Measurements from ENCODE around the gene BMPER. TPM values are rescaled to one million over a fixed set of nuclear protein-coding genes. Genes with fewer than 3 reads are reported as not detected.
A peak's percentile ranks its signal among the peaks of the same experiment; 100 is the strongest.

Gene BMPER
- total RNA-seq, 2 donors from 2014 or later, result 3.6 to 6.2 TPM

DNA sequence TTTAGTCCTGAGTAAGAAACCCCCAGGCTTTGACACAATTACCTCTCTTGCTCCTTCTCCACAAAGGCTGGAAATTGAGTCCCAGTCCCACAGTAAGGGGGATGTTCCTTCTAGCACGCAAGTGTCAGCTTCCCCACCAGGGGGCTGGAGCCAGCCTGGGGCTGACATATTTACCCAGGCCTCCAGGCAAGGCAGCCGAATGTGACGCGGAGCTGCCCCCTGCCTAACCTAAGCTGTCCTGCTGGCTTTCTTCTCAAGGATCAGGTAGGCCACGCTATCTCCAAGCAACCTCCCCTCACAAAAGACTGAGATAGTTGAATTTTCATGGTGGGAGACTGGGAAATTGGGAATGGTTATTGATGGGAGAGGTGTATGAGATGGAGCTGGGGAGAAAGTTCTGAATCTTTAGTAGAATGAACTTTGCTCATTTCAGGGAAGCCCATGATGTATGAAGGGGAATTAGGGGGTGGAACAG lies 19.2 kb upstream of the BMPER start:
- intact Hi-C loops (cut with DNase I), result no loop called here
- DNase-seq (no peak), ATAC-seq (no peak)

GRCh38 chr7:33887266-33887975 lies 17.9 kb upstream of the BMPER start:
- ATAC-seq, result no peak
- intact Hi-C loops (cut with DNase I), result no loop called here
- no peak for DNase-seq

DNA sequence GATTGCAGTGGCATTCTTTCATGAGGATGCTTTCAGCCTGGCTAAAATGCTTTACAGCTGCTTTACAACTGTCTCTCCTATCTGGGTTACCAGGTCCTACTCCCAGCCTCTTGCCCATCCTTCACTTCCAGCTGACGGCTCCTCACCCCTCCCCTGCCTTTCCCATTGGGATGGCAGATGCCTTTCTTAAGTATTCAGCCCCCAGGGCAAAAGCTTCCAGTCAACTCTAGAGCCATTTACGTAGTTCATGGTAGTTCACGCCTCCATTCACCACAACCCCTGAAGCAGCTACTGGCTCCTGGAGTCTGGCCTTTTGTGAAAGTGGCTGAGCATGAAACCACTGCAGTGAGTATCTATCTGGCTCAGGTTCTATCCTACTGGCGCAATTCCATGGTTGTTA lies 17.2 kb upstream of the BMPER start:
- intact Hi-C loops (cut with DNase I), result no loop called here
- no peak for ATAC-seq

GRCh38 chr7:33892945-33893344 lies 12.4 kb upstream of the BMPER start:
- ATAC-seq (no peak), DNase-seq (peak; percentile 49)
- intact Hi-C loops (cut with DNase I), result loop anchor here (5.0 to 10.0 kb wide), 2 partner anchors 136 to 438 kb away; no protein-coding TSS in a partner anchor

More for the DNA sequence above, 17.2 kb upstream of the BMPER start:
- DNase-seq, result no peak

GRCh38 chr7:33893377-33893776 lies 12.0 kb upstream of the BMPER start:
- no peak for ATAC-seq
- DNase-seq, result no peak

DNA sequence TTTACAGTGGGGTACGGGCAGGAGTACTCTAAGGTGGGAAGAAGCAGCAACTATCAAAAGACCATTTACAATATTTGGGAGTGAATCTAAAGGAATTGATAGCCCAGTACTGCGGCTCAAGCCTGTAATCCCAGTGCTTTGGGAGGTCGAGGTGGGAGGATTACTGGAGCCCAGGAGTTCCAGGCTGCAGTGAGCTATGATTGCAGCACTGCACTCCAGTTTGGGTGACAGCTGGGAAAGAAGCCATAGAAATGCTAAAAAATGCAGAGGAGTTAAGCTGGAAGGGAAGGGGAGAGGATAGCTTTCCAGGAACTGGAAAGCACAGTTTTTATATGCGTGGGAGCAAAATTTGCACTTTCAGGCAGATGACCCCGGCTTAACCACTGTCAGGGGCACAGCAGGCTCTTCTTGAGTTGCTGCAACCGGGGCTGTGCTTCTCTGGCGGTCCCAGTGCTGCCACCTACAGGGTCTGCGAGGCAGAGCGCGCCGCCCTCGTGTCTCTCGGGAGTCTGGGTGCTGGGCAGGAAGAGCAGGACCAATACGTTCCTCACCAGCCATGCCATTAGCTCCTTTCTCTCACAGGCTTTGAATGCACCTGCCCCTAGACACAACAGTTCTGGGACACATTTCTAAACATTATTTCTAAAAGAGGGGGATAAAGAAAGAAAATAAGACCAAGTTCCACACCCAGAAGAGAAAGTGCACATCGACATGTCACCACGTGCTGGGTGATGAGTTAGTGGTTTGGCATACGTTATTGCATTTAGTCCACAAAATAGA lies 10.1 kb upstream of the BMPER start:
- intact Hi-C loops (cut with DNase I), result loop anchor here in 1 of 2 donors (10.0 kb wide), 1 partner anchor 440 kb away; no protein-coding TSS in a partner anchor

More at GRCh38 chr7:33893377-33893776, 12.0 kb upstream of the BMPER start:
- intact Hi-C loops (cut with DNase I), result loop anchor here (5.0 to 10.0 kb wide), 2 partner anchors 136 to 439 kb away; no protein-coding TSS in a partner anchor

DNA sequence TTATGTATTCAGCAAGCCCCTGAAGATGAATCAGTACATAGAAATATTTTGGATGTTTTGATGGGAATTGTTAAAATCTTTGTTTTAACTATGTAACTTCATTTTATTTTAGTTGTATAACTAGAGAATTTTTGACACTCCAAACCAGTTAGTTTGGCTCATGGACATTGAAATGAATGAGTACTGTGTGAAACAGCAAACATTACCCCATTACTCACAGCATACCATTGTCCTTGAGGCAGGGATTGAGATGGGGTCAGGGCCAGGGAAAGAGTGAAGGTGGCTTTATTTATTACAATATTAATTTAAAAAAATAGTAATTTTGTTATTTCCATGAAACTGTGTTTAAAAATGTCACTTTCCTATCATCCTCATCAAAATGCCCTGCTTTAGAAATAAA lies 4.8 kb upstream of the BMPER start:
- DNase-seq (no peak), ATAC-seq (no peak)
- intact Hi-C loops (cut with DNase I), result no loop called here

More for the DNA sequence above, 10.1 kb upstream of the BMPER start:
- ATAC-seq (peak; percentile 92 to 95), DNase-seq (peak; percentile 86)

GRCh38 chr7:33901199-33901598 lies 4.1 kb upstream of the BMPER start:
- DNase-seq, result no peak
- ATAC-seq, result no peak
- intact Hi-C loops (cut with DNase I), result no loop called here

DNA sequence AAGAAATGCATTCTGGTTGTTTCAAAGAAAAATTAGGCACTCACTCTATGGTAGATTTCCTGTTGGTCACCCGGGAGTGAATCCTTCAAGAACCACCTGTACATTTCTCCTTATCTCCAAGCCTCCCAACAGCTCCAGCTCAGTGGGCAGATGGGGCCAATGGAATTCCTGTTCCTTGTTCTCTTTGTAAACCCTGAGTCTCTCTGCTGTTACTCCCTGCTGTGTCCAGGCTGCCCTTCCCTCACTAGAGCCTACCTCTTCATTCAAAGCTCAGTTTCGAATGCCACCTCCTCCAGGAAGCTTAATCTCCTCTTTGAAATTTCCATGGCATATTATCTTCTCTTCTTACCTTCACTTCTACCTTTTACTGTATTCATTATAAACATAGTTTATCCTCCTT lies 3.5 kb upstream of the BMPER start:
- intact Hi-C loops (cut with DNase I), result no loop called here
- DNase-seq (no peak), ATAC-seq (no peak)

DNA sequence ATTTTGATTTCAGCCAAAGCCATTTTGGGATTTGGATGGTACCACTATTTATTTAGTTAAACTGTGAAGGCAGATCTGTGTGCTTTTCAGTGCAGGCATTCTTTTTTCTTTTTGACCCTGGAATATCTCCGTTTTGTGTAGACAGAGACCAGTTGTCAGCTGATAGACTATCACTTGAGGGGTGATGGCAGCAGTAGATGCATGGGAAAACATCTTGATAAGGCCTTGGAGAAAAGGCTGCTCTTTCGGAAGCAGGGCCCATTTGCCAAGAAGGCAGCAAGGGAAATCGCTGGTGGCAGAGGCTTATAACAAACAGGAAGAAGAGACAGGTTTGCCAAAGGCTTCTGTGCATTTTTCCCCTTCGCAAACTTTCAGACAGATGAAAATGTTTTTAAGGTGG lies 2.6 kb upstream of the BMPER start:
- intact Hi-C loops (cut with DNase I), result no loop called here
- DNase-seq (no peak), ATAC-seq (no peak)

GRCh38 chr7:33903791-33904680 lies 1.3 kb upstream of the BMPER start:
- ATAC-seq (peak; percentile 82 to 83), DNase-seq (peak; percentile 68)
- intact Hi-C loops (cut with DNase I), result no loop called here

DNA sequence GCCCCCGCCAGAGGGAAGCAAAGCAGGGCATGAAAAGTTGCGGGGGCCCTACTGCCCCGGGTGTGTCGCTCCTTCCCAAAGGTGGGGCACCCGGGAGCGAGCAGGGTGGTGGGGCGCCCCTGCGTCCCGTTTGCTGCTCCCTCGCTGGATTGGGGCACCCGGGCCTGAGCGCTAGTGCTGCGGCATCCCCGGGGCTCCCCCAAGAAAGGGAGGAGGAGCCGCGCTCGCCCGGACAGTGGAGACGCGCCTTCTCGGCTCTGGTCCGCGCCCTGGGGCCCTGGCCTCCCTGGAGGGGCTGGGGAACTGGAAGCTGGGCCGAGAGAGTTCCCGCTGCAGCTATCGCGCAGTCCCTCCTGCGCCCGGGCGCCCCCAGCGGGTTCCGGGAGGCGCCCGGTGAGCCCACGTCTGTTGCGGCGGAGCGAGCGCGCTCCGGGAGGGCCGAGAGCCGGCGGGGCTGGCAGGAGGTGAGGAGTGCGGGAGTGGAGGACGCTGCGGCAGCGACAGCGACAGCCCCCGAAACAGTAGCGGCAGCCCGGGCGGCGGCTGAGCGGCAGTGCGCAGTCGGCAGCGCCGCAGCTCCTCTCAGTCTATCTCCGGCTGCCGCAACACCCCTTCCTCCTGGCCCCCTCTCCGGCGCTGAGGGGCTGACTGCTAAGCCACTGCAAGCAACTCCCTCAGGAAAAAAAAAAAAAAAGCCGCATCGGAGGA lies 504 bp upstream of the BMPER start:
- intact Hi-C loops (cut with DNase I), result no loop called here
- ATAC-seq (peak; percentile 75 to 89), DNase-seq (peak; percentile 53)

- intact Hi-C loops (cut with DNase I), result no loop called here
- no peak for ATAC-seq
- no peak for DNase-seq
Observed at GRCh38 chr7:33906697-33907096, 1.4 kb downstream of the BMPER start.

DNA sequence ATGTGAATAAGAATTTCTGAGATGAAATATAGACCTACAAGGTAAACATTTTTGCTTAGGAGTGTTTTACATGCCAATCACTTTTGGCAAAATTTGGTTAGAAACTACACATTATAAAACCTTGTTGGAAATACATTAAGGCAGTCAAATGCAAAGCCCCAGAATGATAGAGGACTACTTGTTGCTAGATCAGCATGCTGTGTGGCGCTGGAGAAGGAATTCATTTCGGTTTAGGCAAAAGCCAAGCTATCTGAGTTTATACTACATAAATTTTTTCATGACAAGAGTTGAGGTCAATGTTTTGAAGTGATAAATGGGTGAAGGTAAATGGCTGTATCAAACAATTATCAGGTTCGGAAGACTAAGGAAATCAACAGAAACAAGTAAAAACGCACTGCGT lies 2.3 kb downstream of the BMPER start:
- intact Hi-C loops (cut with DNase I), result no loop called here
- ATAC-seq (no peak), DNase-seq (no peak)

GRCh38 chr7:33909318-33909717 lies 4.0 kb downstream of the BMPER start:
- DNase-seq, result no peak
- intact Hi-C loops (cut with DNase I), result no loop called here
- ATAC-seq, result no peak

GRCh38 chr7:33909755-33910154 lies 4.4 kb downstream of the BMPER start:
- intact Hi-C loops (cut with DNase I), result no loop called here

DNA sequence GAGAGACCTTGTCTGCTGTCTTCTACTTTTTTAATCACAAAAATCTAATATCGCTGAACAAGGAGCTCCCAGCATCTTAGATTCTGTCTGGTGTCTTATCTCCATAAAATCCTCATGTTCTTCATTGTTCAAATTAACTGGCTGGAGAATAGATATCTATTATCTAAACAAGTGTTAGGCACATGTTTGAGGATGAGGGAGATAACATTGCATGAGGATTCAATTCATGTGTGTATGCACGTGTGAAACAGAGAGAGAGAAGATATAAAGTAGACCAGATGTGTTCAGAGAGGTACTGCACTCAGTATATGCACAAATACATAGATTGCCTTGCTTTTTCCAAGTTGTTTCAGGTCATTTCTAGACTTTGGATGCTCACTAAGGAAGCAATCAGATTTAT lies 5.4 kb downstream of the BMPER start:
- no peak for ATAC-seq
- DNase-seq, result no peak
- intact Hi-C loops (cut with DNase I), result no loop called here

More at GRCh38 chr7:33909755-33910154, 4.4 kb downstream of the BMPER start:
- ATAC-seq (no peak), DNase-seq (no peak)

DNA sequence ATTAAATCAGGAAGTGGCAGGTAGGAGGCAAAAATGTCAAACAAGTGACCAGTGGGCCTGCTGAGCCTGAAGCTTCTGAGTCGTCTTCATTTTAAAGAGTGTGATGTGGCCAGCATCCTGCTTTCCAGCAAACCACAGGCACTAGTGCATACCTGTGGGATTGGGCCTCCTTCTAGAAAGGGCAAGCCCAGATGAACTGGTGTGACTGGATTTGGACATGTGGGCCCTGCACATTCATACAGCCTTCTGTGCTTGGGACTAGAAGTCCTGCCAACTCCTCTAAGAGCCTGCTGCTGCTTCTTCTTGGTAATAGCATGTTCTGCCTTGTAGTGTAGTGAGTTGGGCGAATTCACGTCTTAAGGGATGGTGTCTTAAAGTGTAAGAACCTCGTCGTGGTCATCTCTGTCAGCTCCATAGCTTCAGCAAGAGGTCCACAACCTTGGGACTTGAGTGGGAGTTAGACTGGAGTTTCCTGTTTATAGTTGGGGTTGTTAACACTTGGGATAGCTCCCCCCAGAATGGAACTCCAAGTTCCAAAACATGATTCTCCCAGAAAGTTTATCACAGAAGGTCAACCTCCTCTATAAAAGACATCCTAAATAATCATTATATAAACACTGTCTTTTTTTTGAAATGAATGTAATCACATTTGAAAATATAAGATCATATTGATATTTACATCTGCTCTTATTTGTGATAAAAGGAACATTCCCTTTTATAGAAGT lies 11.2 kb downstream of the BMPER start:
- intact Hi-C loops (cut with DNase I), result no loop called here
- ATAC-seq, result no peak
- no peak for DNase-seq
